Measurements from ENCODE around the gene SAMD13.

GRCh38 chr1:84367219-84367618, 65.7 kb downstream of the SAMD13 start:
- TF ChIP-seq RAD21 (IDR thresholded peaks at IDR 0.05; ENCODE audit: low read depth), result no peak
- no peak for TF ChIP-seq NFIC (IDR thresholded peaks at IDR 0.05)
- no peak for TF ChIP-seq EP300 (IDR thresholded peaks at IDR 0.05; ENCODE audit: borderline replicate concordance)
- TF ChIP-seq TAF1 (IDR thresholded peaks at IDR 0.05; ENCODE audit: low read depth), result no peak
- TF ChIP-seq TEAD4 (IDR thresholded peaks at IDR 0.05), result no peak
- no peak for TF ChIP-seq ZBTB7A (IDR thresholded peaks at IDR 0.05; ENCODE audit: low read depth)

Data from Ishikawa (cell line).